A673 (cell line): Measurements from ENCODE around the gene ACSL1. TPM values are rescaled to one million over a fixed set of nuclear protein-coding genes. Genes with fewer than 3 reads are reported as not detected.

Source experiments
- BruUV-seq: library from RNA; stranded (reverse); fragments of 400-500 nt; replicated peaks from 2 replicates; lab custom pipeline; 2021; lab: Mats Ljungman, UMichigan
- CTCF ChIA-PET: fragments of 300-600 bp; sonication (Branson Sonifier 250); formaldehyde crosslinking; loops from one replicate; lab custom pipeline; 2022; ENCODE audit warnings: antibody characterized with exemption; lab: Charles Lee
- POLR2A ChIA-PET: fragments of 300-600 bp; sonication (Branson Sonifier 250); formaldehyde crosslinking; loops from one replicate; lab custom pipeline; 2022; ENCODE audit warnings: antibody characterized with exemption; ENCODE audit not compliant: low non-redundant PET; lab: Charles Lee
- DNase-seq: peaks from one replicate; pipeline ENCODE4 v3.0.0-alpha.2; 2015; ENCODE audit warnings: low spot score
- H3K27ac ChIP-seq: fragments of 200-600 bp; sonication (generic); 2 replicates; pipeline ENCODE4 v1.5.1; 2016; ENCODE audit warnings: mixed run types, low read depth, mild to moderate bottlenecking, mixed read lengths, antibody characterized with exemption, low read length; ENCODE audit not compliant: poor library complexity, severe bottlenecking
- H3K27me3 ChIP-seq: fragments of 200-600 bp; sonication (generic); replicated peaks from 2 replicates; pipeline ENCODE4 v1.6.1; 2017; ENCODE audit warnings: mixed run types, low read depth, mild to moderate bottlenecking, mixed read lengths, antibody characterized with exemption, low read length; ENCODE audit not compliant: insufficient read depth, poor library complexity
- H3K36me3 ChIP-seq: fragments of 200-600 bp; sonication (generic); 2 replicates; pipeline ENCODE4 v1.6.1; 2016; ENCODE audit warnings: mixed run types, mild to moderate bottlenecking, mixed read lengths, antibody characterized with exemption, low read length; ENCODE audit not compliant: insufficient read depth, poor library complexity, severe bottlenecking
- H3K4me1 ChIP-seq: fragments of 200-600 bp; sonication (generic); 2 replicates; pipeline ENCODE4 v1.6.1; 2017; ENCODE audit warnings: mixed run types, mild to moderate bottlenecking, mixed read lengths, antibody characterized with exemption, low read length; ENCODE audit not compliant: insufficient read depth, poor library complexity, severe bottlenecking
- H3K4me3 ChIP-seq: fragments of 200-600 bp; sonication (generic); 2 replicates; pipeline ENCODE4 v1.5.1; 2016; ENCODE audit warnings: low read depth, mixed run types, mild to moderate bottlenecking, mixed read lengths, low read length; ENCODE audit not compliant: poor library complexity, severe bottlenecking
- H3K9me3 ChIP-seq: fragments of 200-600 bp; sonication (generic); 2 replicates; pipeline ENCODE4 v1.6.1; 2016; ENCODE audit warnings: mixed run types, low read depth, mild to moderate bottlenecking, mixed read lengths, antibody characterized with exemption, low read length; ENCODE audit not compliant: poor library complexity, severe bottlenecking
- CTCF ChIP-seq: fragments of 300-800, 200-600 bp; sonication (generic); conservative IDR thresholded peaks from 2 replicates; pipeline ENCODE4 v1.5.1; 2017; ENCODE audit warnings: low read depth, mild to moderate bottlenecking, antibody characterized with exemption, low read length, moderate library complexity, mixed read lengths
- EZH2 ChIP-seq: fragments of 200-600 bp; sonication (generic); IDR thresholded peaks from 2 replicates; pipeline ENCODE4 v1.6.1; 2017; ENCODE audit warnings: borderline replicate concordance, low read depth, mild to moderate bottlenecking, mixed read lengths, antibody characterized with exemption, low read length; ENCODE audit not compliant: poor library complexity, severe bottlenecking
- intact Hi-C: fragments of 100-400 bp; cut with micrococcal nuclease; formaldehyde crosslinking; loops from one replicate; pipeline ENCODE4 v1.10.0; 2022; ENCODE audit not compliant: unreplicated experiment
- total RNA-seq: library from RNA; stranded (reverse); gene quantifications from 2 replicates; pipeline ENCODE4 v1.2.3, GENCODE V29; 2021

Gene ACSL1
- total RNA-seq, 1 experiment from 2014 or later, result 5.2 TPM

- DNase-seq, result no peak
- no TSS peak for BruUV-seq
- POLR2A ChIA-PET, result no interaction called here
- intact Hi-C loops, result no loop called here
- H3K4me1 ChIP-seq, result no peaks in the 10 kb centered on the region
- CTCF ChIA-PET, result no interaction called here
- no peaks in the 10 kb centered on the region for H3K27me3 ChIP-seq
- no peaks in the 10 kb centered on the region for H3K36me3 ChIP-seq
- no peaks in the 10 kb centered on the region for H3K9me3 ChIP-seq
- H3K4me3 ChIP-seq, result no peak overlapping the region
- no peak for TF ChIP-seq CTCF
- TF ChIP-seq EZH2, result no peak
- H3K27ac ChIP-seq, result no peak overlapping the region
These were observed 23.1 kb downstream of the ACSL1 start for GRCh38 chr4:184802697-184803015.

- intact Hi-C loops, result no loop called here
- Histone ChIP-seq H3K27me3 (no peaks in the 10 kb centered on the region), H3K4me3 (no peak overlapping the region), H3K36me3 (no peaks in the 10 kb centered on the region), H3K27ac (no peak overlapping the region), H3K9me3 (no peaks in the 10 kb centered on the region), H3K4me1 (no peaks in the 10 kb centered on the region)
- DNase-seq, result no peak
- CTCF ChIA-PET, result no interaction called here
- TF ChIP-seq EZH2 (no peak), CTCF (no peak)
- BruUV-seq, result no TSS peak
- POLR2A ChIA-PET, result no interaction called here
These were observed 23.7 kb downstream of the ACSL1 start for GRCh38 chr4:184801781-184802696.

DNA sequence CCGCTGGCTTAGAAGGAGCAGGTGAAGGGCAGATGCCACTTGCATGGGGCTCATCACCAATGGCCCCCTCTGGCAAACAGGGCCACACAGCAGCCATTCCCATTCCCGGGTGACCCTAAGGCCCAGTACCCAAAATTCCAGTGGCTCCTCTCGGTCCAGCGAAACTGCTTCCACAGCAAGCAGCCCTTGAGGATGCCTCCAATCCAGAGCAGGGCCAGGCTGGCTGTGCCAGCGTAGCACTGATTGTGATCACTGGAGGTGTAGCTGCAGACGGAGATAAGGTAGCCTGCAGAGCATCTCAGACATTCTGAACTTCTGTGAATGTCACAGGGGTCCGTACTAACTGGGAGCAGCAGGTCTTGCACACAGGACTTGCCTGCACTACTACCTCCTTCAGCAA lies 27.3 kb downstream of the ACSL1 start:
- CTCF ChIA-PET, result no interaction called here
- H3K4me3 ChIP-seq, result no peak overlapping the region
- no TSS peak for BruUV-seq
- H3K9me3 ChIP-seq, result no peaks in the 10 kb centered on the region
- no peaks in the 10 kb centered on the region for H3K4me1 ChIP-seq
- intact Hi-C loops, result no loop called here
- TF ChIP-seq CTCF, result no peak
- TF ChIP-seq EZH2, result no peak
- no peak overlapping the region for H3K27ac ChIP-seq
- DNase-seq, result no peak
- no peaks in the 10 kb centered on the region for H3K36me3 ChIP-seq
- POLR2A ChIA-PET, result no interaction called here
- no peaks in the 10 kb centered on the region for H3K27me3 ChIP-seq
